IPS-15b (cell line): Measurements from ENCODE around the gene TESPA1.

Experiments
- H3K27me3 ChIP-seq: one replicate; pipeline ENCODE4 v1.6.1; 2013; ENCODE audit warnings: low read length; ENCODE audit not compliant: control insufficient read depth, insufficient read depth
- H3K36me3 ChIP-seq: one replicate; pipeline ENCODE4 v1.6.1; 2013; ENCODE audit warnings: low read length; ENCODE audit not compliant: control insufficient read depth, insufficient read depth
- H3K4me1 ChIP-seq: one replicate; pipeline ENCODE4 v1.6.1; 2013; ENCODE audit warnings: mild to moderate bottlenecking, low read length; ENCODE audit not compliant: control insufficient read depth, insufficient read depth
- H3K4me3 ChIP-seq: one replicate; pipeline ENCODE4 v1.5.1; 2013; ENCODE audit warnings: low read depth, low read length
- H3K9ac ChIP-seq: one replicate; pipeline ENCODE4 v1.6.1; 2013; ENCODE audit warnings: low read depth, mild to moderate bottlenecking, low read length
- H3K9me3 ChIP-seq: one replicate; pipeline ENCODE4 v1.6.1; 2013; ENCODE audit warnings: mild to moderate bottlenecking, low read length; ENCODE audit not compliant: control insufficient read depth, insufficient read depth

The TESPA1 gene

GRCh38 chr12:54937929-54938328, 46.6 kb downstream of the TESPA1 start:
- H3K9ac ChIP-seq = no peak overlapping the region
- no peaks in the 10 kb centered on the region for H3K27me3 ChIP-seq

DNA sequence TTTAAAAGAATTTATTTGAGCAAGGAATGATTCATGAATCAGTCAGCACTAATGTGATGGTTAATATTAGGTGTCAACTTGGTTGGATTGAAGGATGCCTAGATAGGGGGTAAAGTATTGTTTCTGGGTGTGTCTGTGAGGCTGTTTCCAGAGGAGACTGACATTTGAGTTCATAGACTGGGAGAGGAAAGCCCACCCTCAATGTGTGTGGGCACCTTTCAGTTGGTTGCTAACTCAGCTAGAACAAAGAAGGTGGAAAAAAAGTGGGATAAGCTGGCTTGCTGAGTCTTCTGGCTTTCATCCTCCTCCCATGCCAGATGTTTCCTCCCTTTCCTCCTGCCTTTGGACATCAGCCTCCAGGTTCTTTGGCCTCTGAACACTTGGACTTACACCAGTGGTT, 47.2 kb downstream of the TESPA1 start:
- no peak overlapping the region for H3K9ac ChIP-seq
- no peaks in the 10 kb centered on the region for H3K36me3 ChIP-seq
- H3K9me3 ChIP-seq = no peaks in the 10 kb centered on the region
- H3K27me3 ChIP-seq = no peaks in the 10 kb centered on the region
- H3K4me3 ChIP-seq = no peak overlapping the region
- H3K4me1 ChIP-seq = no peaks in the 10 kb centered on the region

More at GRCh38 chr12:54937929-54938328, 46.6 kb downstream of the TESPA1 start:
- H3K4me3 ChIP-seq = no peak overlapping the region
- no peaks in the 10 kb centered on the region for H3K4me1 ChIP-seq
- no peaks in the 10 kb centered on the region for H3K36me3 ChIP-seq
- H3K9me3 ChIP-seq = no peaks in the 10 kb centered on the region

GRCh38 chr12:54936736-54937135, 47.8 kb downstream of the TESPA1 start:
- H3K4me1 ChIP-seq = no peaks in the 10 kb centered on the region
- no peaks in the 10 kb centered on the region for H3K27me3 ChIP-seq
- H3K4me3 ChIP-seq = no peak overlapping the region
- H3K9me3 ChIP-seq = no peaks in the 10 kb centered on the region
- no peak overlapping the region for H3K9ac ChIP-seq
- no peaks in the 10 kb centered on the region for H3K36me3 ChIP-seq

DNA sequence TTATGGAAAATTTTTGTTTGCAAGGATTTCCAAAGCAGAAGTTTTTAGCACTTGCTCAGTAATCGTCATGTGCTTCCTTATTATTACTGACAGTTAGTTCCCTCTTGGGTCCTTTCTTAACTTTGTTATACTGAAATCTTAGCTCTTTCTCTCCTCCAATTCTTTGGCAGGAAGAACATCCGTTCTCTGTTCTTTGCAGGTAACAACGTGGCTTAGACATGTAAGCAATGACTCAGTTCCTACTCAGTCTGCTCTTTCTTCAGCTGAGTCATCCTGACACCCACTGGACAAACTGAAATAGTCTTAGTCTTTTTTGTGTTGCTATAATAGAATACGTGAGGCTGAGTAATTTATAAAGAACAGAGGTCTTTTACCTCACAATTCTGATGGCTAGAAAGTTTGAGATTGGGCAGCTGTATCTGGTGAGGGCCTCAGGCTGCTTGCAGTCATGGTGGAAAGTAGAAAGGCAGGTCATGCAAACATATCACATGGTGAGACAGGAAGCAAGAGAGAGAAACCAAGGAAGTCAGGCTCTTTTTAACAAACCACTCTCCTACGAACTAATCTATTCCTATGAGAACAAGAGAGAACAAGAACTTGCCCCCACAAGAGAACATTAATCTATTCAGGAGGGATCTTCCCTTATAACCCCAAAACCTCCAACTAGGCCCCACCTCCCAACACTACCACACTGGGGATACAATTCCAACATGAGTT, 49.2 kb downstream of the TESPA1 start:
- no peak overlapping the region for H3K9ac ChIP-seq
- H3K36me3 ChIP-seq = no peaks in the 10 kb centered on the region
- H3K27me3 ChIP-seq = no peaks in the 10 kb centered on the region
- H3K9me3 ChIP-seq = no peaks in the 10 kb centered on the region
- no peaks in the 10 kb centered on the region for H3K4me1 ChIP-seq
- H3K4me3 ChIP-seq = no peak overlapping the region

DNA sequence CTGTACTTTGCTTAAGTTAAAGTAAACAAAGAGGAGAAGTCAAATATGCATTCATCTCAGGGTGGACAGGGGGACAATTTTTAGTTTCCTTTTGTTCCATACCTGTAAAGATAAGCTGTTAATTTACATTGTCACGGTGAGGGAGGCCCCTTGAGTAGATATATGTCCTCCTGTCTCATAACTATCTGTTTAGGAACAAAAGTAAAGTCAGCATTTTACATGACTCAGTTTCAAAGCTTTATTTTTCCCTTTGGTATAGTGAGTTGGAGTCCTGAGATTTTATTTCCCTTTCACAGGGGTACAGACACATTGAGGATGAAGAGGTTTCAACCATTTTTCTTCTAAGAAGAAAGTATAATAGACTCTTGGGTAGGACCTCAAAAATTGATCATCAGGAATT, 50.1 kb downstream of the TESPA1 start:
- no peaks in the 10 kb centered on the region for H3K27me3 ChIP-seq
- H3K9me3 ChIP-seq = peaks cover 6% of the 10 kb centered on the region
- no peaks in the 10 kb centered on the region for H3K4me1 ChIP-seq
- H3K4me3 ChIP-seq = no peak overlapping the region
- no peak overlapping the region for H3K9ac ChIP-seq
- no peaks in the 10 kb centered on the region for H3K36me3 ChIP-seq

DNA sequence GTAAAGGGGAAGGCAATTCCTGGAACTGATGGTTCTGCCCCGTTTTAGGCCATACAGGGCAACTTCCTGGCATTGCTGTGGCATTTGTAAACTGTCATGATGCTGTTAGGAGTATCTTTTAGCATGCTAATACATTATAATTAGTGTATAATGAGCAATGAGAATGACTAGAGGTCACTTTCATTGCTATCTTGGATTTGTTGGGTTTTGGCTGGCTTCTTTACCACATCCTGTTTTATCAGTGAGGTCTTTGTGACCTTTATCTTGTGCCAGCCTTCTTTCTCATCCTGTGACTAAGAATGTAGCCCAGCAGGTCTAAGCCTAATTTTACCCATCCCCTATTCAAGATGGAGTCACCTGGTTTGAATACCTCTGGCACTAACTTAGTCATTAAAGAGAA, 51.2 kb downstream of the TESPA1 start:
- Histone ChIP-seq H3K9ac (no peak overlapping the region), H3K4me3 (no peak overlapping the region), H3K27me3 (no peaks in the 10 kb centered on the region), H3K36me3 (no peaks in the 10 kb centered on the region), H3K4me1 (no peaks in the 10 kb centered on the region), H3K9me3 (peaks cover 8% of the 10 kb centered on the region)

DNA sequence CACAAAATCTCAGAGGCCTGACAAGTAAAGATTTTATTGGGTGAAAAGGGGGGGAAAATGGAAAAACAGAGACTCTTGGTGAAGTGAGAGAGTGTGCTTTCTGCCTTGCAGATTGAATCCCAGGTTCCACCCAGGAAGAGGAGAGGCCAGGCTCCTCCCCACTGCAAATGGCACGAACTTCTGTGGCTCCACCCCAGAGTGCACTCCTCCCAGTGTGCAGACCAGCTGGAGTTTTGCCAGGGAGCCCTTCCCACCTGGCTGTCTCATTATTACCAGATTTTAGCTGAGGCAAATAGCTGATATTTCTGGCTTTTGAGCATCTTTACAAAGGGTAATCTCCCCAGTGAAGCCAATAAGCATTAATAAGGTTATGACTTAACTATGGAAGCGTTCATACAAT, 51.9 kb downstream of the TESPA1 start:
- H3K27me3 ChIP-seq = no peaks in the 10 kb centered on the region
- H3K9ac ChIP-seq = no peak overlapping the region
- H3K4me1 ChIP-seq = no peaks in the 10 kb centered on the region

DNA sequence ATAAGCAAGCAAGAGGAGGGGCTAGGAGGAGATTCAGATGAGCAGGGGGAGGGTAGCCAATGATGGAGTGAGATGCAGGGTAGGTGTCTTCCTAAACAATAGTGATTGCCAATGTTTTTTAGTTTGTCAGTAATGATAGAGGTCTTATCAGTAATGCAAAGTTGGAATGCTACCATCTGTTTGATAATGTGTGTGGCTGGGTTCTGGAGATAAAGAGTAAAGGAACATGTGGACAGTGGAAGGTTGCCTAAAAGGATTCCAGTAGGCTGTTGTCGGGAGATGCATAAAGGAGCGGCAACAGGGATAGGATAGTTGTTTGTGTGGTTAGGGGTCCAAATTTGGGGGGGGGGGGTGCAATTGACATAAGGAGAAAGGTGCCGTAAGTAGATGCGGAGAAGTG, 52.5 kb downstream of the TESPA1 start:
- no peaks in the 10 kb centered on the region for H3K36me3 ChIP-seq
- H3K9me3 ChIP-seq = peaks cover 9% of the 10 kb centered on the region
- no peaks in the 10 kb centered on the region for H3K4me1 ChIP-seq

More for the DNA sequence above, 51.9 kb downstream of the TESPA1 start:
- H3K4me3 ChIP-seq = no peak overlapping the region
- H3K36me3 ChIP-seq = no peaks in the 10 kb centered on the region
- peaks cover 9% of the 10 kb centered on the region for H3K9me3 ChIP-seq

DNA sequence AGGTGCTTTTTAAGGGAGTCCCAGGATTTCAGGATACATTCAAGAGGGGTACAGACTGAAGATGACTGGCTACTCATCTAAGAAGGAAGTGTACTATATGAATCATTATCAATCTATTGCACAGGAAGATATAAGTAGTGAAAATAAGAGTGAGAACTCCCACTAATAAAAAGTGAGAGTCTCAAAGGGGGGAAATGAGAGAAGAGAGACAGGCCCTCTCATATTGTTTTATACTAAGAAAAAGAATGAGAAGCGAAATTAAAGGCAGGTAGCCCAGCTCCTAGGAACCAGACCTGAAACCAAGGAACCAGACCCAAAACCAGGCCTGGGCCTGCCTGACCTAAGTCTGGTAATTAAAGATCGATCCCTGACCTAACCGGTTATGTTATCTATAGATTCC, 54.6 kb downstream of the TESPA1 start:
- no peak overlapping the region for H3K9ac ChIP-seq
- no peaks in the 10 kb centered on the region for H3K4me1 ChIP-seq
- no peaks in the 10 kb centered on the region for H3K27me3 ChIP-seq
- H3K9me3 ChIP-seq = peaks cover 9% of the 10 kb centered on the region
- no peaks in the 10 kb centered on the region for H3K36me3 ChIP-seq
- no peak overlapping the region for H3K4me3 ChIP-seq

More for the DNA sequence above, 52.5 kb downstream of the TESPA1 start:
- Histone ChIP-seq H3K27me3 (no peaks in the 10 kb centered on the region), H3K9ac (no peak overlapping the region), H3K4me3 (no peak overlapping the region)

GRCh38 chr12:54926246-54926645, 58.3 kb downstream of the TESPA1 start:
- Histone ChIP-seq H3K9me3 (peaks cover 9% of the 10 kb centered on the region), H3K27me3 (no peaks in the 10 kb centered on the region), H3K9ac (no peak overlapping the region), H3K36me3 (no peaks in the 10 kb centered on the region), H3K4me1 (no peaks in the 10 kb centered on the region), H3K4me3 (no peak overlapping the region)

- no peaks in the 10 kb centered on the region for H3K27me3 ChIP-seq
- H3K9me3 ChIP-seq = peaks cover 8% of the 10 kb centered on the region
- H3K36me3 ChIP-seq = no peaks in the 10 kb centered on the region
- no peaks in the 10 kb centered on the region for H3K4me1 ChIP-seq
- no peak overlapping the region for H3K9ac ChIP-seq
- no peak overlapping the region for H3K4me3 ChIP-seq
Observed at GRCh38 chr12:54924972-54925707, 59.4 kb downstream of the TESPA1 start.

GRCh38 chr12:54917001-54917488, 67.5 kb downstream of the TESPA1 start:
- Histone ChIP-seq H3K9ac (no peak overlapping the region), H3K36me3 (no peaks in the 10 kb centered on the region), H3K4me3 (no peak overlapping the region), H3K4me1 (no peaks in the 10 kb centered on the region), H3K9me3 (no peaks in the 10 kb centered on the region), H3K27me3 (no peaks in the 10 kb centered on the region)
